Endothelial cell of umbilical vein (primary cell): ENCODE data around the gene EEF1AKMT2. TPM values are rescaled to one million over a fixed set of nuclear protein-coding genes. Genes with fewer than 3 reads are reported as not detected.

Source experiments
- BruUV-seq: library from RNA; stranded (reverse); fragments of 400-500 nt; replicated peaks from 2 replicates; lab custom pipeline; 2021; lab: Mats Ljungman, UMichigan
- CTCF ChIA-PET: fragments of 300-600, 350-600 bp; sonication (Branson Sonifier 250); formaldehyde crosslinking; loops from one replicate; lab custom pipeline; 2021; ENCODE audit warnings: antibody characterized with exemption, inconsistent platforms; lab: Charles Lee
- POLR2A ChIA-PET: fragments of 300-600, 350-600 bp; sonication (Branson Sonifier 250); formaldehyde crosslinking; loops from one replicate; lab custom pipeline; 2021; ENCODE audit warnings: antibody characterized with exemption, inconsistent platforms; lab: Charles Lee
- DNase-seq: peaks from one replicate; pipeline ENCODE4 v3.0.0-alpha.2; 2011; ENCODE audit warnings: low read depth, low spot score
- FAIRE-seq: peaks from 2 replicates; lab custom pipeline; 2011; peaks lifted over from hg19 to GRCh38; lab: Jason Lieb, UNC
- H2AFZ ChIP-seq: 2 replicates; pipeline ENCODE4 v1.6.0; 2012; ENCODE audit warnings: low read depth, low read length, control low read depth, inconsistent platforms
- H3K27ac ChIP-seq: 2 replicates; pipeline ENCODE4 v1.5.1; 2011; ENCODE audit warnings: low read depth, mild to moderate bottlenecking, control low read depth, low read length, moderate library complexity; ENCODE audit not compliant: insufficient read depth
- H3K27me3 ChIP-seq, 2 experiments: 2 replicates each; pipeline versions ENCODE4 v1.6.0 to v1.6.1; 2011; ENCODE audit warnings: low read length in 2 of 2, mixed read lengths in 1 of 2; ENCODE audit not compliant: control insufficient read depth in 2 of 2, insufficient read depth in 2 of 2
- H3K36me3 ChIP-seq, 2 experiments: 2 replicates in 1 of 2; 3 replicates in 1 of 2; pipeline ENCODE4 v1.5.1; 2011; ENCODE audit warnings: low read length in 2 of 2, mild to moderate bottlenecking in 1 of 2, moderate library complexity in 1 of 2; ENCODE audit not compliant: control insufficient read depth in 2 of 2, insufficient read depth in 2 of 2; ENCODE audit errors: extremely low read depth in 1 of 2
- H3K4me1 ChIP-seq: 3 replicates; pipeline ENCODE4 v1.5.1; 2011; ENCODE audit warnings: mild to moderate bottlenecking, low read length; ENCODE audit not compliant: control insufficient read depth, insufficient read depth; ENCODE audit errors: extremely low read depth
- H3K4me2 ChIP-seq: 2 replicates; pipeline ENCODE4 v1.6.1; 2011; ENCODE audit warnings: low read length, control low read depth, mixed read lengths; ENCODE audit not compliant: insufficient read depth
- H3K4me3 ChIP-seq, 3 experiments: fragments of 200-600 bp in 1 of 3; sonication (generic), shearing (Covaris generic) in 1 of 3; replicated peaks in 1 of 3; 2 replicates each; pipeline ENCODE4 v1.5.1; 2011 to 2016; ENCODE audit warnings: control low read depth in 3 of 3, low read length in 3 of 3, mild to moderate bottlenecking in 2 of 3, inconsistent platforms in 1 of 3, low read depth in 1 of 3, moderate library complexity in 1 of 3; ENCODE audit not compliant: insufficient read depth in 1 of 3
- H3K79me2 ChIP-seq: 2 replicates; pipeline ENCODE4 v1.6.0; 2012; ENCODE audit warnings: low read length, inconsistent platforms; ENCODE audit not compliant: control insufficient read depth, insufficient read depth
- H3K9ac ChIP-seq: replicated peaks from 2 replicates; pipeline ENCODE3; 2011; ENCODE audit warnings: low read length, control low read depth; ENCODE audit not compliant: insufficient read depth; ENCODE audit errors: extremely low read depth
- H3K9me1 ChIP-seq: replicated peaks from 3 replicates; pipeline ENCODE4 v1.6.0; 2011; ENCODE audit warnings: mild to moderate bottlenecking, low read length; ENCODE audit not compliant: control insufficient read depth, insufficient read depth; ENCODE audit errors: extremely low read depth
- H3K9me3 ChIP-seq: replicated peaks from 2 replicates; pipeline ENCODE4 v1.5.1; 2012; ENCODE audit warnings: low read length, inconsistent platforms; ENCODE audit not compliant: control insufficient read depth, insufficient read depth
- H4K20me1 ChIP-seq: replicated peaks from 2 replicates; pipeline ENCODE3; 2011; ENCODE audit warnings: mild to moderate bottlenecking, low read length; ENCODE audit not compliant: control insufficient read depth, insufficient read depth; ENCODE audit errors: extremely low read depth
- CTCF ChIP-seq, 2 donors: IDR thresholded peaks; 1 replicate in 1 of 2; 2 replicates in 1 of 2; pipeline ENCODE4 v1.5.1; 2011; ENCODE audit warnings: low read length in 2 of 2, mild to moderate bottlenecking in 2 of 2, moderate library complexity in 2 of 2, control low read depth in 1 of 2, inconsistent platforms in 1 of 2, low read depth in 1 of 2; ENCODE audit not compliant: insufficient read depth in 1 of 2; ENCODE audit errors: extremely low read depth in 1 of 2
- FOS ChIP-seq: IDR thresholded peaks from 2 replicates; pipeline ENCODE4 v1.6.1; 2011; ENCODE audit warnings: mild to moderate bottlenecking, low read length, moderate library complexity, borderline replicate concordance; ENCODE audit not compliant: insufficient read depth
- GATA2 ChIP-seq: IDR thresholded peaks from 2 replicates; pipeline ENCODE4 v1.7.0; 2011; ENCODE audit warnings: low read depth, mild to moderate bottlenecking, moderate library complexity, mixed read lengths, low read length; ENCODE audit not compliant: insufficient read length, insufficient read depth
- MYC ChIP-seq: IDR thresholded peaks from one replicate; pipeline ENCODE4 v1.6.1; 2011; ENCODE audit warnings: mild to moderate bottlenecking, low read depth, low read length
- POLR2A ChIP-seq: IDR thresholded peaks from 2 replicates; pipeline ENCODE4 v1.6.1; 2012; ENCODE audit warnings: low read depth, mild to moderate bottlenecking, control low read depth, low read length
- dilution Hi-C: fragments of 300-500 bp; cut with MboI; formaldehyde crosslinking; loops from one replicate; pipeline ENCODE4 v1.15.0; 2019; ENCODE audit warnings: low sequenced_read_pairs; ENCODE audit not compliant: extremely low pct_ligation_motif_present
- intact Hi-C: fragments of 100-400 bp; cut with micrococcal nuclease; formaldehyde crosslinking; loops from one replicate; pipeline ENCODE4 v1.10.0; 2022
- polyA plus RNA-seq, 4 experiments: library from polyadenylated mRNA; depleted of rRNA in 3 of 4; stranded (reverse) in 3 of 4; unstranded in 1 of 4; fragments of >200 nt; gene quantifications; 2 replicates each; pipeline versions ENCODE4 v1.2.1 to v1.2.3, GENCODE V29; 2011 to 2012; ENCODE audit warnings: missing spikeins in 1 of 4
- total RNA-seq: library from RNA; stranded (reverse); gene quantifications from 2 replicates; pipeline ENCODE4 v1.2.3, GENCODE V29; 2021

EEF1AKMT2 gene
- total and polyA plus RNA-seq, 2 donors (not counting 3 experiments of a cell fraction or from before 2014, with no cell fraction given), result 8.5 to 21.3 TPM

- no peak for TF ChIP-seq MYC
- no peak for TF ChIP-seq POLR2A
- no peak for TF ChIP-seq GATA2
- TF ChIP-seq CTCF (IDR thresholded peaks at IDR 0.05; ENCODE audit: extremely low read depth in 1 of 2, insufficient read depth in 1 of 2, low read depth in 1 of 2, low read length in 2 of 2), result no peak
- no peak for TF ChIP-seq FOS
Observed at GRCh38 chr10:124712704-124713407, 78.8 kb downstream of the EEF1AKMT2 start.

More at GRCh38 chr10:124712704-124713407, 78.8 kb downstream of the EEF1AKMT2 start:
- no peak for FAIRE-seq
- H3K9ac ChIP-seq, result no peak overlapping the region
- no peaks in the 10 kb centered on the region for H3K9me3 ChIP-seq
- no peak overlapping the region for H3K4me2 ChIP-seq
- H3K27me3 ChIP-seq, result no peaks in the 10 kb centered on the region
- no peaks in the 10 kb centered on the region for H3K9me1 ChIP-seq
- H3K36me3 ChIP-seq, result no peaks in the 10 kb centered on the region
- H3K27ac ChIP-seq, result no peak overlapping the region
- no peak for DNase-seq
- H4K20me1 ChIP-seq, result no peaks in the 10 kb centered on the region
- peaks cover 12% of the 10 kb centered on the region for H3K4me1 ChIP-seq
- dilution Hi-C loops (no loop called here), intact Hi-C loops (no loop called here)
- H3K79me2 ChIP-seq, result peaks cover 6% of the 10 kb centered on the region
- no peak overlapping the region for H3K4me3 ChIP-seq
- no peak overlapping the region for H2AFZ ChIP-seq
- POLR2A ChIA-PET, result interaction anchor here (1.3 kb wide), 1 partner anchor 64 kb away, joined by 3 read pairs; no protein-coding TSS in a partner anchor
- CTCF ChIA-PET, result interaction anchor here (1.0 to 3.2 kb wide), 8 partner anchors 11 to 80 kb away, joined by 3 to 25 read pairs (median 3); partner anchors contain the start of gene FAM53B
- BruUV-seq, result no TSS peak
